GM23338 (cell line): Measurements from ENCODE around the gene ENTPD6. TPM values are rescaled to one million over a fixed set of nuclear protein-coding genes. Genes with fewer than 3 reads are reported as not detected.

Source experiments
- ATAC-seq: fragments of 200-7000 bp; cut with Tn5 transposase; 3 replicates; pipeline ENCODE4 v1.9.1; 2020
- DNase-seq: peaks from one replicate; pipeline ENCODE4 v3.0.0-alpha.2; 2015; ENCODE audit warnings: low spot score
- H2AFZ ChIP-seq: fragments of 200-600 bp; sonication (generic); 2 replicates; pipeline ENCODE4 v1.8.0; 2016; ENCODE audit warnings: antibody characterized with exemption, mild to moderate bottlenecking, moderate library complexity
- H3F3A ChIP-seq: fragments of 200-600 bp; sonication (generic); replicated peaks from 2 replicates; pipeline ENCODE4 v1.8.0; 2017; ENCODE audit warnings: antibody characterized with exemption, mixed run types, low read depth
- H3K27ac ChIP-seq: fragments of 200-600 bp; sonication (generic); 2 replicates; pipeline ENCODE4 v1.6.1; 2016; ENCODE audit warnings: low read depth
- H3K27me3 ChIP-seq: fragments of 200-600 bp; sonication (generic); 2 replicates; pipeline ENCODE4 v1.8.0; 2016; ENCODE audit warnings: mild to moderate bottlenecking, mixed run types, moderate library complexity; ENCODE audit not compliant: insufficient read depth
- H3K36me3 ChIP-seq: fragments of 200-600 bp; sonication (generic); 2 replicates; pipeline ENCODE4 v1.8.0; 2016; ENCODE audit warnings: mild to moderate bottlenecking; ENCODE audit not compliant: insufficient read depth
- H3K4me1 ChIP-seq: fragments of 200-600 bp; sonication (generic); 2 replicates; pipeline ENCODE4 v1.8.0; 2016; ENCODE audit warnings: mild to moderate bottlenecking, moderate library complexity; ENCODE audit not compliant: insufficient read depth
- H3K4me2 ChIP-seq: fragments of 200-600 bp; sonication (generic); 2 replicates; pipeline ENCODE4 v1.7.1; 2017; ENCODE audit warnings: mixed run types
- H3K4me3 ChIP-seq: fragments of 200-600 bp; sonication (generic); 2 replicates; pipeline ENCODE4 v1.6.1; 2016; ENCODE audit warnings: mixed run types
- H3K79me2 ChIP-seq: fragments of 200-600 bp; sonication (generic); replicated peaks from 2 replicates; pipeline ENCODE4 v1.8.0; 2017; ENCODE audit warnings: mild to moderate bottlenecking; ENCODE audit not compliant: insufficient read depth
- H3K9me2 ChIP-seq: fragments of 200-600 bp; sonication (generic); 2 replicates; pipeline ENCODE4 v1.8.0; 2017; ENCODE audit not compliant: insufficient read depth
- H4K20me1 ChIP-seq: fragments of 200-600 bp; sonication (generic); replicated peaks from 2 replicates; pipeline ENCODE4 v1.8.0; 2017; ENCODE audit warnings: mild to moderate bottlenecking; ENCODE audit not compliant: insufficient read depth
- H3K27ac Mint-ChIP-seq: 2 replicates; pipeline ENCODE4 v1.8.0; 2020; ENCODE audit warnings: inconsistent platforms, mild to moderate bottlenecking, moderate library complexity, mixed read lengths
- H3K27me3 Mint-ChIP-seq: 3 replicates; pipeline ENCODE4 v1.8.0; 2022; ENCODE audit warnings: low read depth, mild to moderate bottlenecking, moderate library complexity, mixed read lengths, inconsistent platforms; ENCODE audit not compliant: insufficient read depth, poor library complexity
- H3K36me3 Mint-ChIP-seq: 3 replicates; pipeline ENCODE4 v1.8.0; 2021; ENCODE audit warnings: low read depth, mild to moderate bottlenecking, inconsistent platforms, moderate library complexity, mixed read lengths
- H3K4me1 Mint-ChIP-seq: 3 replicates; pipeline ENCODE4 v1.8.0; 2020; ENCODE audit warnings: mild to moderate bottlenecking, inconsistent platforms, mixed read lengths
- H3K4me3 Mint-ChIP-seq: 3 replicates; pipeline ENCODE4 v1.8.0; 2021; ENCODE audit warnings: moderate library complexity, mild to moderate bottlenecking, inconsistent platforms, mixed read lengths
- H3K9me3 Mint-ChIP-seq: 3 replicates; pipeline ENCODE4 v1.8.0; 2020; ENCODE audit warnings: moderate library complexity, mild to moderate bottlenecking, inconsistent platforms, mixed read lengths
- CREB1 ChIP-seq: fragments of 250-450 bp; sonication (Bioruptor Pico); IDR thresholded peaks from 2 replicates; pipeline ENCODE4 v1.5.0; 2020; ENCODE audit warnings: low read depth, mild to moderate bottlenecking, moderate library complexity
- EZH2 ChIP-seq: fragments of 200-600 bp; sonication (generic); IDR thresholded peaks from one replicate; pipeline ENCODE4 v1.8.0; 2017; ENCODE audit warnings: antibody characterized with exemption, mild to moderate bottlenecking, low read depth; ENCODE audit not compliant: unreplicated experiment
- EZH2phosphoT487 ChIP-seq: fragments of 200-600 bp; sonication (generic); IDR thresholded peaks from one replicate; pipeline ENCODE4 v1.8.1; 2018; ENCODE audit warnings: antibody characterized with exemption; ENCODE audit not compliant: unreplicated experiment
- JUNB ChIP-seq: IDR thresholded peaks from one replicate; pipeline ENCODE4 v1.6.1; 2016; ENCODE audit warnings: antibody characterized with exemption; ENCODE audit not compliant: unreplicated experiment
- NANOG ChIP-seq: IDR thresholded peaks from 2 replicates; pipeline ENCODE4 v1.6.1; 2016; ENCODE audit warnings: antibody characterized with exemption, borderline replicate concordance
- POLR2AphosphoS5 ChIP-seq: IDR thresholded peaks from 2 replicates; pipeline ENCODE4 v1.6.1; 2016; ENCODE audit warnings: antibody characterized with exemption, low read depth
- STAT1 ChIP-seq: IDR thresholded peaks from one replicate; pipeline ENCODE4 v1.6.1; 2016; ENCODE audit warnings: antibody characterized with exemption; ENCODE audit not compliant: unreplicated experiment
- ZNF114 ChIP-seq: fragments of 250-450 bp; sonication (Bioruptor Pico); IDR thresholded peaks from 2 replicates; pipeline ENCODE4 v1.5.0; 2020; ENCODE audit warnings: mild to moderate bottlenecking, moderate library complexity
- ZNF331 ChIP-seq: fragments of 250-450 bp; sonication (Bioruptor Pico); IDR thresholded peaks from 2 replicates; pipeline ENCODE4 v1.5.0; 2020; ENCODE audit warnings: low read depth, mild to moderate bottlenecking, moderate library complexity
- polyA plus RNA-seq: library from polyadenylated mRNA; unstranded; fragments of >200 nt; fragmentation: Nextera tagmentation; extraction: Ambion mirVana; gene quantifications from 2 replicates; pipeline ENCODE4 v1.2.1, GENCODE V29; 2016
- total RNA-seq: library from RNA; depleted of rRNA; stranded (reverse); fragments of >200 nt; shearing (Covaris generic); gene quantifications from 2 replicates; pipeline ENCODE4 v1.2.3, GENCODE V29; 2014
- TF ChIP-seq, protein P1 (sequence below): IDR thresholded peaks from one replicate; pipeline ENCODE4 v1.6.1; 2018; ENCODE audit warnings: antibody characterized with exemption; ENCODE audit not compliant: unreplicated experiment
- TF ChIP-seq, protein P2 (sequence below): IDR thresholded peaks from 2 replicates; pipeline ENCODE4 v1.6.1; 2016; ENCODE audit warnings: antibody characterized with exemption
- TF ChIP-seq, protein P3 (sequence below): fragments of 250-450 bp; sonication (Bioruptor Pico); IDR thresholded peaks from 2 replicates; pipeline ENCODE4 v1.5.0; 2020; ENCODE audit warnings: mild to moderate bottlenecking, moderate library complexity
- TF ChIP-seq, protein P4 (sequence below), 2 experiments: fragments of 200-600 bp in 1 of 2; sonication (generic) in 1 of 2; conservative IDR thresholded peaks; 2 replicates each; pipeline versions ENCODE4 v1.5.1 to v1.6.1; 2016 to 2017; ENCODE audit warnings: antibody characterized with exemption in 2 of 2, low read depth in 2 of 2, mild to moderate bottlenecking in 2 of 2, moderate library complexity in 1 of 2

Gene ENTPD6
- total and polyA plus RNA-seq, 2 experiments from 2014 or later = 19.3 to 45.9 TPM

DNA sequence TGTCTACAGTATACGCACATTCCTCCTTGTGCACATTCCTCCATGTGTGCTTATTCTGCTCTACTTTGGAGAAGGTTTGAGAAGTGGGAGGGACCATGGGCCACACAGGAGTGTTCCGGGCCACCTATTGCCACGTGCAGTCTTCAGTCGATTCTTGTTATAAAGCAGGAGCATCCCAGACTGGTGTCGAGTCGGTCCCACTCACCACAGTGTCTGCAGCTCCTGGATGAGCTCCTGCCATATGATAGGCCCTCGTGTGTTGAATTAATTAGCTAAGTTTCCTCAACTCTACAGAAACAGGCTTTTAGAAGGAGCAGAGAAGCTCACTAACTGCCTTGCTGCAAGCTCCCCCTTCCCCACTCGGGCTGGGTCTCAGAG lies 22.6 kb downstream of the ENTPD6 start:
- Histone ChIP-seq H3K27ac (no peak overlapping the region), H4K20me1 (no peaks in the 10 kb centered on the region), H2AFZ (no peak overlapping the region), H3K9me2 (no peaks in the 10 kb centered on the region), H3K79me2 (no peaks in the 10 kb centered on the region), H3K4me2 (no peak overlapping the region), H3K4me1 (no peaks in the 10 kb centered on the region), H3K4me3 (no peak overlapping the region), H3F3A (no peaks in the 10 kb centered on the region), H3K36me3 (no peaks in the 10 kb centered on the region), H3K27me3 (no peaks in the 10 kb centered on the region)
- no peak for DNase-seq
- peaks cover 7% of the 10 kb centered on the region for H3K27me3 Mint-ChIP-seq
- H3K36me3 Mint-ChIP-seq = peaks cover 6% of the 10 kb centered on the region; the same call in 2 of the 3 replicates
- H3K4me1 Mint-ChIP-seq = peaks cover 4% of the 10 kb centered on the region
- no peak overlapping the region for H3K4me3 Mint-ChIP-seq
- TF ChIP-seq POLR2AphosphoS5 = no peak
- TF ChIP-seq EZH2 = no peak
- TF ChIP-seq ZNF114 = no peak
- no peak for TF ChIP-seq EZH2phosphoT487
- no peak for TF ChIP-seq ZNF331 (CRISPR knock-in tag)
- TF ChIP-seq CREB1 (CRISPR knock-in tag) = no peak
- TF ChIP-seq STAT1 = no peak
- TF ChIP-seq NANOG = no peak
- TF ChIP-seq, protein P1, sequence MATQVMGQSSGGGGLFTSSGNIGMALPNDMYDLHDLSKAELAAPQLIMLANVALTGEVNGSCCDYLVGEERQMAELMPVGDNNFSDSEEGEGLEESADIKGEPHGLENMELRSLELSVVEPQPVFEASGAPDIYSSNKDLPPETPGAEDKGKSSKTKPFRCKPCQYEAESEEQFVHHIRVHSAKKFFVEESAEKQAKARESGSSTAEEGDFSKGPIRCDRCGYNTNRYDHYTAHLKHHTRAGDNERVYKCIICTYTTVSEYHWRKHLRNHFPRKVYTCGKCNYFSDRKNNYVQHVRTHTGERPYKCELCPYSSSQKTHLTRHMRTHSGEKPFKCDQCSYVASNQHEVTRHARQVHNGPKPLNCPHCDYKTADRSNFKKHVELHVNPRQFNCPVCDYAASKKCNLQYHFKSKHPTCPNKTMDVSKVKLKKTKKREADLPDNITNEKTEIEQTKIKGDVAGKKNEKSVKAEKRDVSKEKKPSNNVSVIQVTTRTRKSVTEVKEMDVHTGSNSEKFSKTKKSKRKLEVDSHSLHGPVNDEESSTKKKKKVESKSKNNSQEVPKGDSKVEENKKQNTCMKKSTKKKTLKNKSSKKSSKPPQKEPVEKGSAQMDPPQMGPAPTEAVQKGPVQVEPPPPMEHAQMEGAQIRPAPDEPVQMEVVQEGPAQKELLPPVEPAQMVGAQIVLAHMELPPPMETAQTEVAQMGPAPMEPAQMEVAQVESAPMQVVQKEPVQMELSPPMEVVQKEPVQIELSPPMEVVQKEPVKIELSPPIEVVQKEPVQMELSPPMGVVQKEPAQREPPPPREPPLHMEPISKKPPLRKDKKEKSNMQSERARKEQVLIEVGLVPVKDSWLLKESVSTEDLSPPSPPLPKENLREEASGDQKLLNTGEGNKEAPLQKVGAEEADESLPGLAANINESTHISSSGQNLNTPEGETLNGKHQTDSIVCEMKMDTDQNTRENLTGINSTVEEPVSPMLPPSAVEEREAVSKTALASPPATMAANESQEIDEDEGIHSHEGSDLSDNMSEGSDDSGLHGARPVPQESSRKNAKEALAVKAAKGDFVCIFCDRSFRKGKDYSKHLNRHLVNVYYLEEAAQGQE = no peak
- TF ChIP-seq, protein P2, sequence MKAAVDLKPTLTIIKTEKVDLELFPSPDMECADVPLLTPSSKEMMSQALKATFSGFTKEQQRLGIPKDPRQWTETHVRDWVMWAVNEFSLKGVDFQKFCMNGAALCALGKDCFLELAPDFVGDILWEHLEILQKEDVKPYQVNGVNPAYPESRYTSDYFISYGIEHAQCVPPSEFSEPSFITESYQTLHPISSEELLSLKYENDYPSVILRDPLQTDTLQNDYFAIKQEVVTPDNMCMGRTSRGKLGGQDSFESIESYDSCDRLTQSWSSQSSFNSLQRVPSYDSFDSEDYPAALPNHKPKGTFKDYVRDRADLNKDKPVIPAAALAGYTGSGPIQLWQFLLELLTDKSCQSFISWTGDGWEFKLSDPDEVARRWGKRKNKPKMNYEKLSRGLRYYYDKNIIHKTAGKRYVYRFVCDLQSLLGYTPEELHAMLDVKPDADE = no peak
- TF ChIP-seq, protein P3, sequence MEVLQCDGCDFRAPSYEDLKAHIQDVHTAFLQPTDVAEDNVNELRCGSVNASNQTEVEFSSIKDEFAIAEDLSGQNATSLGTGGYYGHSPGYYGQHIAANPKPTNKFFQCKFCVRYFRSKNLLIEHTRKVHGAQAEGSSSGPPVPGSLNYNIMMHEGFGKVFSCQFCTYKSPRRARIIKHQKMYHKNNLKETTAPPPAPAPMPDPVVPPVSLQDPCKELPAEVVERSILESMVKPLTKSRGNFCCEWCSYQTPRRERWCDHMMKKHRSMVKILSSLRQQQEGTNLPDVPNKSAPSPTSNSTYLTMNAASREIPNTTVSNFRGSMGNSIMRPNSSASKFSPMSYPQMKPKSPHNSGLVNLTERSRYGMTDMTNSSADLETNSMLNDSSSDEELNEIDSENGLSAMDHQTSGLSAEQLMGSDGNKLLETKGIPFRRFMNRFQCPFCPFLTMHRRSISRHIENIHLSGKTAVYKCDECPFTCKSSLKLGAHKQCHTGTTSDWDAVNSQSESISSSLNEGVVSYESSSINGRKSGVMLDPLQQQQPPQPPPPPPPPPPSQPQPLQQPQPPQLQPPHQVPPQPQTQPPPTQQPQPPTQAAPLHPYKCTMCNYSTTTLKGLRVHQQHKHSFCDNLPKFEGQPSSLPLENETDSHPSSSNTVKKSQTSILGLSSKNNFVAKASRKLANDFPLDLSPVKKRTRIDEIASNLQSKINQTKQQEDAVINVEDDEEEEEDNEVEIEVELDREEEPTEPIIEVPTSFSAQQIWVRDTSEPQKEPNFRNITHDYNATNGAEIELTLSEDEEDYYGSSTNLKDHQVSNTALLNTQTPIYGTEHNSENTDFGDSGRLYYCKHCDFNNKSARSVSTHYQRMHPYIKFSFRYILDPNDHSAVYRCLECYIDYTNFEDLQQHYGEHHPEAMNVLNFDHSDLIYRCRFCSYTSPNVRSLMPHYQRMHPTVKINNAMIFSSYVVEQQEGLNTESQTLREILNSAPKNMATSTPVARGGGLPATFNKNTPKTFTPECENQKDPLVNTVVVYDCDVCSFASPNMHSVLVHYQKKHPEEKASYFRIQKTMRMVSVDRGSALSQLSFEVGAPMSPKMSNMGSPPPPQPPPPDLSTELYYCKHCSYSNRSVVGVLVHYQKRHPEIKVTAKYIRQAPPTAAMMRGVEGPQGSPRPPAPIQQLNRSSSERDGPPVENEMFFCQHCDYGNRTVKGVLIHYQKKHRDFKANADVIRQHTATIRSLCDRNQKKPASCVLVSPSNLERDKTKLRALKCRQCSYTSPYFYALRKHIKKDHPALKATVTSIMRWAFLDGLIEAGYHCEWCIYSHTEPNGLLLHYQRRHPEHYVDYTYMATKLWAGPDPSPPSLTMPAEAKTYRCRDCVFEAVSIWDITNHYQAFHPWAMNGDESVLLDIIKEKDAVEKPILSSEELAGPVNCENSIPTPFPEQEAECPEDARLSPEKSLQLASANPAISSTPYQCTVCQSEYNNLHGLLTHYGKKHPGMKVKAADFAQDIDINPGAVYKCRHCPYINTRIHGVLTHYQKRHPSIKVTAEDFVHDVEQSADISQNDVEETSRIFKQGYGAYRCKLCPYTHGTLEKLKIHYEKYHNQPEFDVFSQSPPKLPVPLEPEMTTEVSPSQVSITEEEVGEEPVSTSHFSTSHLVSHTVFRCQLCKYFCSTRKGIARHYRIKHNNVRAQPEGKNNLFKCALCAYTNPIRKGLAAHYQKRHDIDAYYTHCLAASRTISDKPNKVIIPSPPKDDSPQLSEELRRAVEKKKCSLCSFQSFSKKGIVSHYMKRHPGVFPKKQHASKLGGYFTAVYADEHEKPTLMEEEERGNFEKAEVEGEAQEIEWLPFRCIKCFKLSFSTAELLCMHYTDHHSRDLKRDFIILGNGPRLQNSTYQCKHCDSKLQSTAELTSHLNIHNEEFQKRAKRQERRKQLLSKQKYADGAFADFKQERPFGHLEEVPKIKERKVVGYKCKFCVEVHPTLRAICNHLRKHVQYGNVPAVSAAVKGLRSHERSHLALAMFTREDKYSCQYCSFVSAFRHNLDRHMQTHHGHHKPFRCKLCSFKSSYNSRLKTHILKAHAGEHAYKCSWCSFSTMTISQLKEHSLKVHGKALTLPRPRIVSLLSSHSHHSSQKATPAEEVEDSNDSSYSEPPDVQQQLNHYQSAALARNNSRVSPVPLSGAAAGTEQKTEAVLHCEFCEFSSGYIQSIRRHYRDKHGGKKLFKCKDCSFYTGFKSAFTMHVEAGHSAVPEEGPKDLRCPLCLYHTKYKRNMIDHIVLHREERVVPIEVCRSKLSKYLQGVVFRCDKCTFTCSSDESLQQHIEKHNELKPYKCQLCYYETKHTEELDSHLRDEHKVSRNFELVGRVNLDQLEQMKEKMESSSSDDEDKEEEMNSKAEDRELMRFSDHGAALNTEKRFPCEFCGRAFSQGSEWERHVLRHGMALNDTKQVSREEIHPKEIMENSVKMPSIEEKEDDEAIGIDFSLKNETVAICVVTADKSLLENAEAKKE (CRISPR knock-in tag) = no peak
- TF ChIP-seq JUNB = no peak
- TF ChIP-seq, protein P4, sequence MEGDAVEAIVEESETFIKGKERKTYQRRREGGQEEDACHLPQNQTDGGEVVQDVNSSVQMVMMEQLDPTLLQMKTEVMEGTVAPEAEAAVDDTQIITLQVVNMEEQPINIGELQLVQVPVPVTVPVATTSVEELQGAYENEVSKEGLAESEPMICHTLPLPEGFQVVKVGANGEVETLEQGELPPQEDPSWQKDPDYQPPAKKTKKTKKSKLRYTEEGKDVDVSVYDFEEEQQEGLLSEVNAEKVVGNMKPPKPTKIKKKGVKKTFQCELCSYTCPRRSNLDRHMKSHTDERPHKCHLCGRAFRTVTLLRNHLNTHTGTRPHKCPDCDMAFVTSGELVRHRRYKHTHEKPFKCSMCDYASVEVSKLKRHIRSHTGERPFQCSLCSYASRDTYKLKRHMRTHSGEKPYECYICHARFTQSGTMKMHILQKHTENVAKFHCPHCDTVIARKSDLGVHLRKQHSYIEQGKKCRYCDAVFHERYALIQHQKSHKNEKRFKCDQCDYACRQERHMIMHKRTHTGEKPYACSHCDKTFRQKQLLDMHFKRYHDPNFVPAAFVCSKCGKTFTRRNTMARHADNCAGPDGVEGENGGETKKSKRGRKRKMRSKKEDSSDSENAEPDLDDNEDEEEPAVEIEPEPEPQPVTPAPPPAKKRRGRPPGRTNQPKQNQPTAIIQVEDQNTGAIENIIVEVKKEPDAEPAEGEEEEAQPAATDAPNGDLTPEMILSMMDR (conservative IDR thresholded peaks at IDR 0.05; ENCODE audit: low read depth in 2 of 2) = no peak
- ATAC-seq = no peak
- H3K27ac Mint-ChIP-seq = no peak overlapping the region
- H3K9me3 Mint-ChIP-seq = no peaks in the 10 kb centered on the region
